Stimulated activated CD8-positive, alpha-beta memory T cell treated with anti-CD3 and anti-CD28 coated beads, Interleukin-2, amount 100 ng/mL, for 1 hour (primary cell): ENCODE data around the gene MAN1C1.
"Not testable (repeated sequence)": the region's sequence is repeated elsewhere in the genome, so short reads cannot be mapped to it uniquely, and the experiment has no call there.

Source experiments
- DNase-seq, 2 donors: peaks; one replicate each; pipeline ENCODE4 v3.0.0-alpha.2; 2020; ENCODE audit warnings: low read depth in 2 of 2

The MAN1C1 gene

GRCh38 chr1:25634896-25635295 is 18.3 kb downstream of the MAN1C1 start:
- DNase-seq = no peak

- not testable (repeated sequence) for DNase-seq
Observed at GRCh38 chr1:25636141-25636540, 19.6 kb downstream of the MAN1C1 start.

GRCh38 chr1:25640646-25641328 is 24.2 kb downstream of the MAN1C1 start:
- no peak for DNase-seq

GRCh38 chr1:25641329-25641725 is 24.7 kb downstream of the MAN1C1 start:
- DNase-seq = no peak

- no peak for DNase-seq
Observed at GRCh38 chr1:25641931-25642573, 25.5 kb downstream of the MAN1C1 start.

- peak; percentile 23 to 43 for DNase-seq
Observed at GRCh38 chr1:25642574-25643108, 26.1 kb downstream of the MAN1C1 start.

GRCh38 chr1:25643929-25644328 is 27.3 kb downstream of the MAN1C1 start:
- DNase-seq = no peak

- no peak for DNase-seq
Observed at GRCh38 chr1:25644962-25645361, 28.4 kb downstream of the MAN1C1 start.

GRCh38 chr1:25645637-25646400 is 29.2 kb downstream of the MAN1C1 start:
- DNase-seq = no peak

- no peak for DNase-seq
Observed at GRCh38 chr1:25647106-25647505, 30.5 kb downstream of the MAN1C1 start.

- DNase-seq = no peak
Observed at GRCh38 chr1:25647863-25648262, 31.3 kb downstream of the MAN1C1 start.

GRCh38 chr1:25648681-25649440 is 32.3 kb downstream of the MAN1C1 start:
- DNase-seq = no peak

- DNase-seq = no peak
Observed at GRCh38 chr1:25649505-25650288, 33.1 kb downstream of the MAN1C1 start.

GRCh38 chr1:25650289-25650576 is 33.6 kb downstream of the MAN1C1 start:
- no peak for DNase-seq

GRCh38 chr1:25651036-25651640 is 34.5 kb downstream of the MAN1C1 start:
- DNase-seq = no peak

GRCh38 chr1:25651824-25652741 is 35.5 kb downstream of the MAN1C1 start:
- DNase-seq = no peak

- no peak for DNase-seq
Observed at GRCh38 chr1:25653558-25653957, 37.0 kb downstream of the MAN1C1 start.

GRCh38 chr1:25654109-25654660 is 37.6 kb downstream of the MAN1C1 start:
- DNase-seq = no peak

- DNase-seq = no peak
Observed at GRCh38 chr1:25657121-25657882, 40.7 kb downstream of the MAN1C1 start.
